H1 (cell line): ENCODE data around the gene AIFM2. TPM values are rescaled to one million over a fixed set of nuclear protein-coding genes. Genes with fewer than 3 reads are reported as not detected.

Experiments used
- HDAC2 ChIP-seq, 2 experiments: fragments of 300-600 bp in 1 of 2; sonication (generic) in 1 of 2; IDR thresholded peaks; 2 replicates each; pipeline ENCODE4 v1.6.1; 2011 to 2012; ENCODE audit warnings: low read depth in 2 of 2, low read length in 2 of 2, mild to moderate bottlenecking in 2 of 2, moderate library complexity in 2 of 2, borderline replicate concordance in 1 of 2, inconsistent platforms in 1 of 2
- JUND ChIP-seq: IDR thresholded peaks from 2 replicates; pipeline ENCODE4 v1.6.1; 2011; ENCODE audit warnings: mild to moderate bottlenecking, improper control_type of control experiment, low read length
- polyA plus RNA-seq, 7 experiments: library from polyadenylated mRNA; depleted of rRNA in 3 of 7; stranded (reverse) in 5 of 7; unstranded in 2 of 7; fragments of >200 nt in 5 of 7; fragments of 200-250 nt in 2 of 7; gene quantifications; 1 replicate in 5 of 7; 2 replicates in 1 of 7; 4 replicates in 1 of 7; pipeline versions ENCODE4 v1.2.1 to v1.2.3, GENCODE V29; 2011 to 2013; ENCODE audit warnings: missing spikeins in 2 of 7, mixed read lengths in 2 of 7
- total RNA-seq: library from RNA; stranded (reverse); fragmentation: NEBNext Ultra II Directional; extraction: Animal tissue kit (Norgen Biotek cat#: 25700); gene quantifications from 2 replicates; pipeline ENCODE4 v1.2.1, GENCODE V29; 2021

The AIFM2 gene
- total and polyA plus RNA-seq, 2 of the 8 experiments (the other 6 are each of a cell fraction or from before 2014, with no cell fraction given), result 4.0 TPM

DNA sequence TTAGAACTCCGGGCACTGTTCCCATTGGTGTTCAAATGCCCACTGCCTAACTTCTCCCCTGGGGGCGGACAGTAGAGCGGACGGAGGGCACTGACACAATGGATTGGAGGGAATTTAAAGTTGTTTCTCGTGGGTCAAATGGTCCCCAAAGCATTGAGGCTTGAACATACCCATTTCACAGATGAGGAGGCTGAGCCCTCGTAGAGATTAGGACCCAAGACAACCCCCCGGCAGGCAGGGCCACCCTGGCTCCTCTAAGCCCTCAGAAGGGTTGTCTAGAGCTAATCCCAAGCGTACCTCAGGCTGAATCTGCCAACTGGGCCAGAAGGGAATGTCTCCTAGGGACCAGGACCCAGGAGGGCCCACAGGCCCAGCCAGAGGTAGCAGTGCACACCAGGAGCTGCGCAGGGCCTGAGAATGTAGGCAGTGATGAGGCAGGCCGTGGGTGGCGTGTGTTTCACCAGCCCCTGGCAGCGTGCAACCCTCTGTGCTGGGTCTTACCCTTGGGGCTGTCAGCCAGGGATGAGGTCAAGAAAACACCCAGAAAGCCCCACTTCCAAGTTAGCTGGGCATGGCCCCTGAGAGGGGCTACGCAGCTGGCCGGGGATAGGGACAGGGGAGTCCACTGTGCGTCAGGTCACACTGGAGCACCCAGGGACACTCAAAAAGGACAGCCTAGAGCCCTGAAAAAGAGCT, 5.8 kb downstream of the AIFM2 start (continued):
- TF ChIP-seq JUND, result no peak
- no peak for TF ChIP-seq HDAC2 (IDR thresholded peaks at IDR 0.05; ENCODE audit: borderline replicate concordance in 1 of 2, low read depth in 2 of 2, low read length in 2 of 2)
